MCF 10A (cell line): ENCODE measurements around the gene JAK3. TPM values are rescaled to one million over a fixed set of nuclear protein-coding genes. Genes with fewer than 3 reads are reported as not detected.

Experiments
- BruUV-seq: library from RNA; stranded (reverse); fragments of 400-500 nt; replicated peaks from 2 replicates; lab custom pipeline; 2021; lab: Mats Ljungman, UMichigan
- CTCF ChIA-PET: fragments of 300-600 bp; sonication (Branson Sonifier 250); formaldehyde crosslinking; extraction: SDS; loops from one replicate; lab custom pipeline; 2021; ENCODE audit warnings: antibody characterized with exemption, inconsistent platforms; lab: Yijun Ruan, JAX
- POLR2A ChIA-PET: fragments of 300-600, 350-650 bp; sonication (Branson Sonifier 250); formaldehyde crosslinking; extraction: SDS; loops from one replicate; lab custom pipeline; 2020; ENCODE audit warnings: antibody characterized with exemption, inconsistent platforms; lab: Yijun Ruan, JAX
- DNase-seq: peaks from one replicate; pipeline ENCODE4 v3.0.0-alpha.2; 2018; ENCODE audit not compliant: unreplicated experiment
- H3K27ac Mint-ChIP-seq: one replicate; pipeline ENCODE4 v1.8.0; 2022; ENCODE audit warnings: mild to moderate bottlenecking, low read depth, mixed read lengths; ENCODE audit not compliant: unreplicated experiment
- H3K27me3 Mint-ChIP-seq: one replicate; pipeline ENCODE4 v1.8.0; 2022; ENCODE audit warnings: mixed read lengths; ENCODE audit not compliant: insufficient read depth, unreplicated experiment
- H3K36me3 Mint-ChIP-seq: one replicate; pipeline ENCODE4 v1.8.0; 2022; ENCODE audit warnings: mild to moderate bottlenecking, moderate library complexity, mixed read lengths; ENCODE audit not compliant: insufficient read depth, unreplicated experiment
- H3K4me1 Mint-ChIP-seq: one replicate; pipeline ENCODE4 v1.8.0; 2022; ENCODE audit warnings: mixed read lengths; ENCODE audit not compliant: insufficient read depth, unreplicated experiment
- H3K4me3 Mint-ChIP-seq: one replicate; pipeline ENCODE4 v1.8.0; 2022; ENCODE audit warnings: mild to moderate bottlenecking, moderate library complexity, mixed read lengths; ENCODE audit not compliant: unreplicated experiment
- H3K9me3 Mint-ChIP-seq: one replicate; pipeline ENCODE4 v1.8.0; 2022; ENCODE audit warnings: mixed read lengths; ENCODE audit not compliant: unreplicated experiment
- CTCF ChIP-seq: fragments of 200-600 bp; IDR thresholded peaks from one replicate; pipeline ENCODE4 v1.8.0; 2022; ENCODE audit warnings: antibody characterized with exemption, mild to moderate bottlenecking; ENCODE audit not compliant: unreplicated experiment
- intact Hi-C: fragments of 100-400 bp; cut with micrococcal nuclease; formaldehyde crosslinking; loops from 2 replicates; pipeline ENCODE4 v1.14.1; 2022
- total RNA-seq: library from RNA; stranded (reverse); gene quantifications from 2 replicates; pipeline ENCODE4 v1.2.3, GENCODE V29; 2022

JAK3 gene
- total RNA-seq, 1 experiment from 2014 or later, result not detected

GRCh38 chr19:17790059-17790780 lies 57.6 kb downstream of the JAK3 start:
- no peak overlapping the region for H3K27ac Mint-ChIP-seq
- ChIA-PET CTCF (no interaction called here), POLR2A (no interaction called here)
- H3K9me3 Mint-ChIP-seq, result no peaks in the 10 kb centered on the region
- H3K27me3 Mint-ChIP-seq, result no peaks in the 10 kb centered on the region
- TF ChIP-seq CTCF, result no peak
- H3K36me3 Mint-ChIP-seq, result no peaks in the 10 kb centered on the region
- H3K4me3 Mint-ChIP-seq, result no peak overlapping the region
- peaks cover 8% of the 10 kb centered on the region for H3K4me1 Mint-ChIP-seq
- intact Hi-C loops, result no loop called here
- no peak for DNase-seq
- BruUV-seq, result no TSS peak

DNA sequence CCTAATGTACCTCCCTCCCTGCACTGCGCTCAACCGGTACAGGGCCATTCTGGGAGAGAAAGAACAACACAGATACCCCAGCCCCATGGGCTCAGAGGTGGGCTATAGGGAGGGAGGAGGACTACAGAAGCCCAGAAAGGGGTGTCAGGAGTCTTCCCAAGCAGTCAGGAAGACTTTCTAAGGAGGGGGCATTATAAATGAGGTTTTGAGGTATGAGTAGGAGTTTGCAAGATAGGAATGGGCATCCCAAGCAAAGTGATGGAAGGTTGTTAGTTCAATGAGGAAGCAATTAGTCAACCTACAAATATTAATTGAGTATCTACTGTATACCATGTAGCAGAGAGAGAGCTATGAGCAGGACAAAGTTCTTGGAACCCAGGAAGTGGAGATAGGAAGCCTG lies 59.1 kb downstream of the JAK3 start:
- H3K4me3 Mint-ChIP-seq, result no peak overlapping the region
- intact Hi-C loops, result no loop called here
- H3K9me3 Mint-ChIP-seq, result no peaks in the 10 kb centered on the region
- no peaks in the 10 kb centered on the region for H3K27me3 Mint-ChIP-seq
- no peak overlapping the region for H3K27ac Mint-ChIP-seq
- peaks cover 10% of the 10 kb centered on the region for H3K4me1 Mint-ChIP-seq
- no peak for TF ChIP-seq CTCF
- no peak for DNase-seq
- H3K36me3 Mint-ChIP-seq, result no peaks in the 10 kb centered on the region
- CTCF ChIA-PET, result interaction anchor here (1.0 kb wide), 1 partner anchor 14 kb away, joined by 5 read pairs; no protein-coding TSS in a partner anchor
- no TSS peak for BruUV-seq
- POLR2A ChIA-PET, result no interaction called here

DNA sequence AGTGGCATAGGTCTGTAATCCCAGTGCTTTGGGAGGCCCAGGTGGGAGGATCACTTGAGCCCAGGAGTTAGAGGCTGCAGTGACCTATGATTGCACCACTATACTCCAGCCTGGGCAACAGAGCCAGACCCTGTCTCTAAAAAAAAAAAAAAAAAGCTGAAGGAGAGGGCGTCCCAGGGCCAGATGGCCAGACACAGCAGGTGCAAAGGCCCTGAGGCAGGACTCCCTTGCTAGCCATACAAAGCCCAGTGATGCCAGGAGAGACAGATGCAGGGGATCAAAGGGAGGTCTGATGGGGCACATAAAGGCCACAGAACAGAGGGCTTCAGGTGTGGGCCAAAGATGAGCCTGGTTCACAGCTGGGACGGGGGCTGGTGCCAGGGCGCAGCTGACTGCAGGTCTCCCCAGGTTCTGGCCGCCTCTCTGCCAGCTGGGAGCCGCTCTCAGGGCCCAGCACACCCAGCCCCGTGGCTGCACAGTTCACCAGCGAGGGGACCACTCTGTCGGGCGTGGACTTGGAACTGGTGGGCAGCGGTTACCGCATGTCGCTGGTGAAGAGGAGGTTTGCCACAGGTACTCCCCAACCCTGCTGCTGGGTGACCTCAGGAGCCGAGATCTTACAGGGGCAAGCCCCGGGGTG lies 60.4 kb downstream of the JAK3 start:
- Mint-ChIP-seq H3K27ac (no peak overlapping the region), H3K4me1 (peaks cover 10% of the 10 kb centered on the region)

More for the DNA sequence above, 60.4 kb downstream of the JAK3 start:
- TF ChIP-seq CTCF, result no peak
- no peaks in the 10 kb centered on the region for H3K27me3 Mint-ChIP-seq
- no peaks in the 10 kb centered on the region for H3K36me3 Mint-ChIP-seq
- no TSS peak for BruUV-seq
- POLR2A ChIA-PET, result no interaction called here
- intact Hi-C loops, result no loop called here
- CTCF ChIA-PET, result interaction anchor here (0.6 kb wide), 1 partner anchor 358 kb away, joined by 4 read pairs; no protein-coding TSS in a partner anchor
- H3K4me3 Mint-ChIP-seq, result no peak overlapping the region
- DNase-seq, result no peak
- no peaks in the 10 kb centered on the region for H3K9me3 Mint-ChIP-seq
